ENCODE results near the gene HIKESHI.
"Not testable (repeated sequence)": the region's sequence is repeated elsewhere in the genome, so short reads cannot be mapped to it uniquely, and the experiment has no call there.

The HIKESHI gene

DNA sequence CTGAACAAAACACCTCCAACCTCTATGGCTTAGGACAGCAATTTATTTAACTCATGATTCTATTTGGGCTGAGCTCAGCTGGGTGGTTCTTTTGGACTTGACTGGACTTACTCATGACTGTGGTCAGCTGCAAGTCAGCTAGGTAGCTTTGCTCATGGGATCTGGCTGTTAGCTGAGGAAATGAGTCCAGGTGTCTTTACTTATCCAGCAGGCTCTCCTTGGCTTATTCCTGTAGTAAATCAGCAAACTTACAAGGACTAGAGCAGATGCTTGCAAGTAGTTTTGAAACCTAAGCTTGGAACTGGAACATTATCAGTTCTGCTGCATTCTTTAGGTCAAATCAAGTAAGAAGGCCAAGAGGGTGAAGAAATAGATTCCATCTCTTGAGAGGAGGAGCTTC, 8.0 kb upstream of the HIKESHI start:
- no peak for FAIRE-seq

DNA sequence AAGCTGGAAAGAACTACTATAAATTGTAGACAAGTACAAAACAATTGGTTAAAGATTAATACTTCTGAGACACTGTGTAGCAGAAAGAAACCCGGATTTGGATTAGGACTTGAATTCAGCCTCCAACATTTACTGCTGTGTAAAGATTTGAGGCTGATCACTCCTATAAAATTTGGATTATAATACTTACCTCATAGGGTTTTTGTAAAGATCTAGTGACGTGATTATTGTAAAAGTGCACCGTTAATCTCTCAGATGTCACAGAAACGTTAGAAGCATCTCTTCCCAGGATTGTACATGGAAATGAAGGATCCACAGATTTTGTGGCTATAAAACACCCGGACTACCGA, 323 bp upstream of the HIKESHI start:
- no peak for FAIRE-seq

DNA sequence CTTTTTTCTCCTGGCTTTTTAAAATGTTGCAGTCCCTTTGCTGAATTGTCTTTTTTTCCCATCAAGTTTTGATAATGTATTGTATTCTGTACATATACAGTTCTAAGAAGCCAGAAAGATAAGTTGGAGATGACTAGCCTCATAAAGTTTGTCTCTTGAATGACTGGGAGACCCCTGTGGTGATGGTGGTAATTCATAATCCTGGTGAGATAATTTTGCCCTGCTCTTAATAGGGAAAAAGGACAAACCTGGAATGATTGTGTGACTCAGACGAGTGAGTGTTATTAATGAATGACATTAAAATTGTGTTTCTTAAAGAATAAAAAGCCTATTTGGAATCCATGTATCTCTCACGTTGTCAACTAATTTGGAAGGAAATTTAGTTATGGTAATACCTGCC, 1.2 kb downstream of the HIKESHI start:
- FAIRE-seq, result no peak

DNA sequence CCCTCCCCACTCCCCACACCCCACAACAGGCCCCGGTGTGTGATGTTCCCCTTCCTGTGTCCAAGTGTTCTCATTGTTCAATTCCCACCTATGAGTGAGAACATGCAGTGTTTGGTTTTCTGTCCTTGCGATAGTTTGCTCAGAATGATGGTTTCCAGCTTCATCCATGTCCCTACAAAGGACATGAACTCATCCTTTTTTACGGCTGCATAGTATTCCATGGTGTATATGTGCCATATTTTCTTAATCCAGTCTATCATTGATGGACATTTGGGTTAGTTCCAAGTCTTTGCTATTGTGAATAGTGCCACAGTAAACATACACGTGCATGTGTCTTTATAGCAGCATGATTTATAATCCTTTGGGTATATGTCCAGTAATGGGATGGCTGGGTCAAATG, 6.7 kb downstream of the HIKESHI start:
- FAIRE-seq, result not testable (repeated sequence)

DNA sequence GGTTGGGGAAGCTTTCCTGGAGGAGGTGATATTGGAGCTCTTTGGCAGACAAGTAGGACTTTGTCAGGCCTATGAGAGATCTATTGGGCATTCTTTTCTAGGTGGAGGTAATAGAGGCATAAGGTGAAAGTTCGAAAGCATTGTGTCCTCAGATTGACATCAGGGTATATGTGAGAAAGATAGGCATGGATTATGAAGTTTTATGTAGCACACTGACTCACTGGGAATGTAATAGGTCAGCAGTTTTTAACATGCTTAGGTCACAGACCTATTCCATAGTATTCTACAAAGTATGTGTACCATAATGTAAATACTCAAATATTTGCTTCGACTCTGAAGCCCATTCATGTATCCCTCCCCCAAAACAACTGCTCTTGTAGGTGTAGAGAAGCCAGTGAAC, 11.8 kb downstream of the HIKESHI start:
- no peak for FAIRE-seq

DNA sequence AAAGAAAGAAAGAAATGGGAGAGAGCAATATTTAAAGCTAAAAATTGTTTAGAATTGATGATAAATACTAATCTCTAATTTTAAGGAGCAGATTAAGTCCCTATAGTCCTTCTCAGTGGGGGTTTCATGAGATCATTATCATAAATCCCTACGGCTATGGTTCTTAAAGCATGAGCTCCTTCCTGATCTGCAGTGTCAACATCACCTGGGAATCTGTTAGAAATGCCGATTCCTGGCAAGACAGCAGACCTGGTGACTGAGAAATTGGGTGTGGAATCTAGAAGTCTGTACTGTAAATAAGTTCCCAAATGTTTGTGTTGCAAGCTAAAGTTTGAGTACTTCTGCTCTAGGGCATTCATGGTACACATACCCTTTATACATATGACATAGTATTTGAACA, 12.6 kb downstream of the HIKESHI start:
- no peak for FAIRE-seq

DNA sequence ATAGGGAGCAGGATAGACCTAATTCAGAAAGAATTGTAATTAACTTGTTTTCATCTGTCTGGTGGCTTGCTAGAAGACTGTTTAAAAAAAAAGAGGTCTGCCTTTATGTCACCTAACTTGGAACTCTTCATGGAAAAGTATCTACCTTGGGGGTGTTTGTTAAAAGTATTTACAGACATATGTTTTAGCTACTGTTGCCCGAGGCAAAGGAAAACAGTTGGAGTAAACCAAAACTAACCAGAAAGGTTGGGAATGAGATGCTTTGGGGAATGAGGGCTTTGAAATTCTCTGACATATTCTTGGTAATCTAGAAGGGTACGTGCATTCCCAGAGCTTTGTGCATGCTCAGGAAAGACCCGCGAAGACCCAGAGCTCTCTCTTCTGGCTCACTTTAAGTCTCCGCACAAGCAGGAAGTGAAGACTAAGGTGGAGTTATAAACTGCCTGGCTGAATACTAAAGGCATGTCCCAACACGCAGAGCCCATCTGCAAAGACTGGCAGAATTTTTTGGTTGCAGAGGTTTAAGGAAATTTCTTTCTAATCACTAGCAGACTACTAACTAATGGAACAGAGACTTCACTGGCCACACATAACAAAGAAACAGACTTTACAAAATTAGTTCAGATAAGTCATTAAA, 33.2 kb downstream of the HIKESHI start:
- FAIRE-seq, result no peak

DNA sequence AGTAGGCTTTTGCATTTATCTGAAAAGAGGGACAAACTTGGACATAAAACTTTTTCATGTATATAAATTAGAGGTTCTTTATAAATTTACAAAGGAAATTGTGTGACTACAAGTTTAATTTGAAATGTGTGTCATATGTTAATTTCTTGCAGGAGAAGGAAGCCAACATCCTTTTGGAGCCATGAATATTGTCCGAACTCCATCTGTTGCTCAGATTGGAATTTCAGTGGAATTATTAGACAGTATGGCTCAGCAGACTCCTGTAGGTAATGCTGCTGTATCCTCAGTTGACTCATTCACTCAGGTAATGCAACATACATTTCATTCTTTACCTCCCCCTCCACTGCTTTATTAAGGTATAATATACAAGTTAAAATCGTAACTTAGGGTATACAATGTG, 35.2 kb downstream of the HIKESHI start:
- FAIRE-seq, result no peak

DNA sequence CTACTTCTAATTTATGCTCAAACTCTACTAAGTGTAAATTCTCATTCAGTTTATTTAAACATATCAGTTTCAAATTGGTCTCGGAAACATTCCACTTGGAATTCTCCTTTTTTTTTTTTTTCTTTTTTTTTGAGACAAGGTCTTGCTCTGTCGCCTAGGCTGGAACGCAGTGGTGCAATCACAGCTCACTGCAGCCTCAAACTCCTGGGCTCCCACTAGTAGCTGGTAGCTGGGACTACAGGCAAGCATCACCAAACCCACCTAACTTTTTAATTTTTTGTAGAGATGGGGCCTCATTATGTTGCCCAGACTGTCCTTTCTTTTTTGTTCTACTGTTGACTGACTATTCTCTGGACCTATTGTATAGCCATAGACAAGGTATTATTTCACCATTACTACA, 39.3 kb downstream of the HIKESHI start:
- FAIRE-seq, result no peak

DNA sequence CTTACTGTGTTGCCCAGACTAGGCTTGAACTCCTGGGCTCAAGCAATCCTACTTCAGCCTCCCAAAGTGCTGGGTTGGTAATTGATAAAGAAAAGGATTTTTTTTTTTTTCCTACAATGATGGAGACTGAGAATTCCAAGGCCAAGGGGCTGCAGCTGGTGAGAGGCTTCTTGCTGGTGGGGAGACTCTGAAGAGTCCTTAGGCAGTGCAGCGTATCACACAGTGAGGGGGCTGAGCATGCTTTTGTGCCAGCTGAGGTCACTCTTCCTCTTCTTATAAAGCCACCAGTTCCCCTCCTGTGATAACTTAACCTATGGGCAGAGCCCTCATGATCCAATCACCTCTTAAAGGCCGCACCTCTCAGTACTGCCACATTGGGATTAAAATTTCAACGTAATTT, 44.5 kb downstream of the HIKESHI start:
- no peak for FAIRE-seq

DNA sequence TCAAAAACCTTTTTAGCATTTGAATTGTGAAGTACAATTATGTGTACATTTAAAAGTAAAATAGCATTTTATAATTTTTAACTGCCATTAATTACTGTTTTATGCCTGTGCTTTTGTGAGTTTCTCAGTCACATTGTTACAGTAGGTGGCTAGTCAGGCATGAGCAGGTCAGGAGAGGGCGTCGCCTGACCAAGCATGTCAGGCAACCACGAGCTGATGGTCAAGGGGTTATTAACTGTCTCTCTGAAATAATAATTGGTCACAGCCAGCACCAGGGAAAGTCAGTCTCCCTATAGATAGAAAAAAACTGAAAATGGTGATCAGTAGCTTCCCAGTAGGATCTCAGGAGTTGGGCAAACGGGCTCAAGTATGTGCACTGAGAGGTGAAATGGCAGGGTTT, 53.2 kb downstream of the HIKESHI start:
- no peak for FAIRE-seq

DNA sequence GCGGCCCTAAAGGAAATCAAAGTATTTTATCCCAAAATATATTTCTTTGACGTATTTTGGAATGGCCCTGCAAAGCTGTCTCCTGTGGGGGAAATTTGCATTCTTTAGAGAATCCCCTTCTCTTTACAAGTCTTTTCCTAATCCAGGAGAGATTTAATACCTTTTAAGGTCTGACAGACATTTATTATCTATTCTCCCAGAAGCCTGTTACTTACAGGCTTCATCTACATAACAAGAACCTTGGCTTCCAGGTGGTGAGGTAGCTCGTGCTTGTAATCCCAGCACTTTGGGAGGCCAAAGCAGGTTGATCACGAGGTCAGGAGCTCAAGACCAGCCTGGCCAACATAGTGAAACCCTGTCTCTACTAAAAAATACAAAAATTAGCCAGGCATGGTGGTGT, 55.4 kb downstream of the HIKESHI start:
- not testable (repeated sequence) for FAIRE-seq

DNA sequence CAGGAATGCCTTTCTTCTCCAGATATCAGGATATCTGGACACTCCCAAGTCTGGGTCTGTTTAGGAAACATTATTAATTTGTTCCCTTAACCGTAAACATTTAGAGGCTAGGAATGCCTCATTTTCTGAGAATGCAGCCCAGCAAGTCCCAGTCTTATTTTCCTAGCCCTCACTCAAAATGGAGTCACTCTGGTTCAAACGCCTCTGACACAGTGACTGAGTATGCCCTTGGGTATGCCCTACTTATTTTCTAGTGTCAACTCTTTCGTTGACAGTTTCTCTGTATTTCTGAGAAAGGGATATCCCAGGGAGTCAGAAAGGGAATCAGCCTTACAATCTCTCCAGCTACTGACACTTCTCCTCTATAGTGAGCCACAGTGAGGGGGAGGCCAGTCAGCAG, 56.7 kb downstream of the HIKESHI start:
- no peak for FAIRE-seq

DNA sequence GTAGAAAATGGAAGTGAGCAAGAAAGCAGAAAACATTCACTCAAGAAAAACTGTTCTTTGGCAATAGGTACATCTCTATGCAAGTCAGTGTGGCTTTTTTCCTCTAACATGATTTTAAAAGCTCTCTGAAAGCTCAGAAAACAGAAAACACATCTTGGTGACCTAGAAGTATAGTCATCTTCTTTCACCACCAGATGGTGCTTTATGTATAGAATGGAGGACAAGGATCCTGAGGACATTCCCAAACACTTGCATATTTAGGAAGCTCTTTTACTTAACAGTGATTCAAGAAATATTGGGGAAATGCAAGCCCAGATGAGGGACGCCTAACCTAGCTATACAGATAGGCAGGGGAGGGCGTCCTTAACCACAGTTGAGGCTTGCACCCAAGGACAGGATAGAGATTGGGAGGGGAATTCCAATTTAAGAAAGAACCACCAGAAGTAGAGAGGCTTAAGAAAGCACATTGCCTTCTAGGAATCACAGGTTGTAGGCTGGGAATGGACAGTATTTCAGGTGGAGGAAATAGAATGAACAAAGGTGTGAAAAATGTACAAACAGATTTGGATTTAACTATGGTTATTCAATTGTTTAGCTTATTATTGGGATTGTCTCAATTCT, 58.8 kb downstream of the HIKESHI start:
- FAIRE-seq, result no peak

DNA sequence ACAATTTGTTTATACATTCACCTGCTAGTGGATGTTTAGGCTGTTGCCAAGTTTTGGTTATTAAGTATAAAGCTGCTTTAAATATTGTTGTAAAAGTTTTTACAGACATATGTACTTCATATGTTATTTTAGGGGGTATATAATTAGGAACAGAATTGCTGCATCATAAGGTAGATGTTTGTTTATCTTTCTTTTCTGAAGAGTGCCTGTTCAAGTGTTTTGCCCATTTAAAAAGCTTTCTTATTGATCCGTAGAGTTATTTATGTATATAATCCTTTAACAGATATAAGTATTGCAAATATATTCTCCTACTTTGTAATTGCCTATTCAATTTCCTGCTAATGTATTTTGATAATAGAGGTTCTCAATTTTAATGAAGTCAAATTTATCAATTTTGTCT, 61.4 kb downstream of the HIKESHI start:
- no peak for FAIRE-seq

DNA sequence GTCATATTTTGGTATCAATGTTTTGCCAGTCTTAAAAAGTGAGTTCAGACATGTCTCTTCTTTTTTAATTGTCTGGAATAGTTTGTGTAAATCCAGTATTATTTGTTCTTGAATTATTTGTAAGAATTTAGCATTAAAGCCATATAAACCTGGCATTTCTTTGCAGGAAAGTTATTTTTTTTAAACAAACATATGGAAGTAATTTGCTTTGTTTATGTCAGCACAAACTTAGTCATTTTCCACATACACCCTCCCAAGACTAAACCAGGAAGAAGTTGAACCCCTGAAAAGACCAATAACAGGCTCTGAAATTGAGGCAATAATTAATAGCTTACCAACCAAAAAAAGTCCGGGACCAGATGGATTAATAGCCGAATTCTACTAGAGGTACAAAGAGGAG, 63.5 kb downstream of the HIKESHI start:
- FAIRE-seq, result peak; percentile 60

DNA sequence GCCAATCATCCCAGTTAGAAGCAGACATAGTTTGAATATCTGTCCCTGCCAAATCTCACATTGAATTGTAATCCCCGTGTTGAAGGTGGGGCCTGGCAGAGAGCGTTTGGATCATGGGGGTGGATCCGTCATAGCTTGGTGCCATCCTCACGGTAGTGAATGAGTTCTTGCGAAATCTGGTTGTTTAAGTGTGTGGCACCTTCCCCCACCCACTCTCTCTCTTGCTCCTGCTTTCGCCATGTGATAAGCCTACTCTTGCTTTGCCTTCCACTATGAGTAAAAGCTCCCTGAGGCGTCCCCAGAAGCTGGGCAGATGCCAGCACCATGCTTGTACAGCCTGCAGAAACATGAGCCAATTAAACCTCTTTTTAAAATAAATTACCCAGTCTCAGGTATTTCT, 67.6 kb downstream of the HIKESHI start:
- FAIRE-seq, result no peak

DNA sequence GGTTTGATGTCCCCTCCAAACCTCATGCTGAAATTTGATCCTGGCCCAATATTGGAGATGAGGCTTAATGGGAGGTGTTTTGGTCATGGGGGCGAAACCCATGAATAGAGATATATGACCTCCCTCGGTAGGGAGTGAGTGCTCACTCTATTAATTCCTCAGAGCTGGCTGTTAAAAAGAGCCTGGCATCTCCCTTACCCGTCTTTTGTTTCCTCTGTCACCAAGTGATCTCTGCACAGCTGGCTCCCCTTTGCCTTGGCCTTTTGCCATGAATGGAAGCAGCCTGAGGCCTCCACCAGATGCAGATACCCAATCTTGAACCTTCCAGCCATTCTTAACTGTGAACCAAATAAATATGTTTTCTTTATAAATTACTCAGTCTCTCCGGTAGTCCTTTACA, 68.1 kb downstream of the HIKESHI start:
- no peak for FAIRE-seq

DNA sequence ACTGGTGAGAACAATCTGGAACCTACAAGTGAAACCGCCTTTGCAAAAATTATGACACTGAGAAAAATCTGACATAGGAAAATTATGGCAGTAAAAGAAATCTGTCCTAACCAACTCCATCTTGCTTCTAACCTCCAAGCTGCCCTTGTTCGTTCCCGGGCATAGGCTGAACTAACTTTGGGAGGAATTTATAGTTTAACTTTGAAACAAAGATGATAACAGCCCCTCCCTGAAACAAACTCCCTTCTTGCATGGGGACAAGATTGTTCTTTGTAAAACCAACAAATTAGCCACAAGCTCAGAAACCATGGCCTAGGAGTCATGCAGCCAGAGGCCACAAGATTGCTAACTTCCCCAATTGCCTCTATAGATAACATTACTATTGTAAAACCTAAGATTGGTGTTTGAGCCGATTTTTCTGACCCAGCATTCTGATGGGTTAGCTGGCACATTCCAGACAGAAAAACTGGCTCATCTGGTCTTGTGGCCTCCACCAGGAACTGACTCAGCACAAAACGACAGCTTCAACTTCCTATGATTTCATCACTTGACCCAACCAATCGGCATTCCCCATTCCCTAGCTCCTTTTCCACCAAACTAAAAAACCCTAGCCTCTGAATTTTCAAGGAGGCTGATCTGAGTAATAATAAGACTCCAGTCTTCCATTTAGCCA, 69.0 kb downstream of the HIKESHI start:
- FAIRE-seq, result no peak

DNA sequence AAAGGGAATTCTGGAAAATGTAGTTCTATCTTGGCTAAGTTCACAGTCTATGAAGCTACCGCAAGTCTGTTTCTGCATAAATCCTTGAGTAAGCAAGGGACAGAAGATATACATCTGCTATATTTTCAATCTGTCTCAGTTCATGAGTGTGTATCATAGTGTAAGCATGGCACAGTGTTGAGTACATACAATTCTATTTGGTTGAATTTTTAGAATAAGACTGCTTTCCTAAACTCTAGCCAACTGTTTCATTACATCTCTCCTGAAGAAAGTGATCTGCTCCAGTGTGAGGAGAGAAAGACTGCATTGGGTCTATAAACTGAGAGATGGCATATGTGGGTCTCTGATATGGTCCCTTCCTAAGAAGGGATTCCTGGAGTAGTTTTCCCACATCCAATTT, 70.0 kb downstream of the HIKESHI start:
- no peak for FAIRE-seq

DNA sequence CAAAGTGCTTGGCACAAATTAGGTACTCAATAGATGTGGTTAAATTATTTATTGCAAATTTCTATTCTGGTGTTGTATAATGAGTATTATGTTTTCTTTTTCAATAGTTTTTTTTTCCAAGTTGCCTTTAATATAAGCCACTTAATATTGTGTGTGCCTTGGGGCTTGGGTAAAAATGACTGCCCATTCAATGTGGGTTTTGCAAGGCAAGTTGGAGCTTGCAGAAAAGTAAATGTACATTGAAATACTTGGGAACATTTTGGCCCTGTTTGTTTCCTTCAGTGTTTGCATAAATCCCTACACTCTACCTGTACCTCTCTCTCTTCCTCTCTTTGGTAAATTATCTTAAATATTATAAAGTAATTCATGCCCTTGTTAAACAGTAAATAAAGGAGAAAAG, 70.5 kb downstream of the HIKESHI start:
- no peak for FAIRE-seq

DNA sequence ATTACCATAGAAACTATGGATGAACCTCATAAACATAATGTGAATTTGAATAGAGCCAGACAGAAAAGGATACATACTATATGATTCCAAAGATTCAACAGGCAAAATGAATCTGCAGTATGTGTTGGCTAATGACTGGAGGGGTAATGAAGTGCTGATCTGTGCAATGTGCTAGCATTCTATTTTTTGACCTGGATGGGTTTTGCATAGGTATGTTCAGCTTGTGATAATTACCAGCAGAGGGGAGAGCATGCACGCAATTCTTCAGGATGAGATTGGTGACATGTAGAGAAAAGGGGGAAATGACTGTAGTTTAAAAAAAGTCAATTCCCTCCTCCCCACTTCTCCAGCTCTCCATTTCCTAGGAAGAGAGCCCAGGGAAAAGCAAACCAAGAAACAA, 72.0 kb downstream of the HIKESHI start:
- FAIRE-seq, result no peak

DNA sequence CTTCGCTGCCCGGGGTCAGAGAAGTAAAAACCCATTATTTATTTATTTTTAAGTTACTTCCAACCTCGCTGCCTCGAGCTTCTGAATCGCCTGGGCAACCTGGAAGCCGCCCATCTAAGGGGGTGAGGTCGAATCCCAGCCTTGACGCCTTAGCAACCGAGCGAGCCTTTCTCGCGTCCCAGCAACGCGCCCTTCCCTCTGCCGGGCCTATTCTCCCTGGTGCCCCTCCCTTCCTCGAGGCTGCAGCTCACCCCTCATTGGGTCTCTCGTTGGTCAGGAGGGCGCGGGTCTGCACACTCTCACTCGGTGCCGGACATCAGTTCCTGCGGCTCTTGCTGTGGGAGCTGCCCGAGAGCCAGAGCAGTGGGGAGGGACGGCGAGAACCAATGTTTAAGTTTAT, 72.5 kb downstream of the HIKESHI start, which contains the start of gene CCDC81:
Gene CCDC81 (plus strand): TSS at position 302 of the 400 bp plus-strand sequence. CDS start 277 bp downstream, outside the sequence.
- FAIRE-seq, result no peak

DNA sequence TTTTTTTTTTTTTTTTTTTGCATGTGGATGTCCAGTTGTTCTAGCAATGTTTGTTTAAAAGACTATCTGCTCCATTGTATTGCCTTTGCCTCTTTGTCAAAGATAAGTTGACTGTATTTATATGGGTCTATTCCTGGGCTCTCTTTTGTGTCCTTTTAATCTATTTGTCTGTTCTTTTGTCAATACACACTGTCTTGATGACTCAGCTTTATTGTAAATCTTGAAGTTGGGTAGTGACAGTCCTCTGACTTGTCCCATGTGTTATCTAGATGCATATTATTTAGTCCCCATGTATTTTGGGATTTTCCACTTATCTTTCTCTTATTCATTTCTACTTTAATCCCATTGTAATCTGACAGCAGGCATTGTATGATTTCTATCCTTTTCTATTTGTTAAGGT, 75.9 kb downstream of the HIKESHI start:
- FAIRE-seq, result no peak
